GM19468 (cell line): ENCODE results near the gene RPL11.
A peak's percentile ranks its signal among the peaks of the same experiment; 100 is the strongest.
"Not testable (repeated sequence)": the region's sequence is repeated elsewhere in the genome, so short reads cannot be mapped to it uniquely, and the experiment has no call there.

Experiments
- ATAC-seq: cut with Tn5 transposase; IDR thresholded peaks from one replicate; pipeline ENCODE4 v1.9.1; 2021; ENCODE audit warnings: mild to moderate bottlenecking, moderate library complexity, moderate number of reproducible peaks; ENCODE audit not compliant: unreplicated experiment; ENCODE audit errors: extremely low read depth

Gene RPL11

GRCh38 chr1:23682946-23683345, 8.7 kb upstream of the RPL11 start:
- no peak for ATAC-seq

- no peak for ATAC-seq
Observed at GRCh38 chr1:23684415-23684814, 7.2 kb upstream of the RPL11 start.

GRCh38 chr1:23685197-23685596, 6.4 kb upstream of the RPL11 start:
- not testable (repeated sequence) for ATAC-seq

GRCh38 chr1:23687680-23688079, 3.9 kb upstream of the RPL11 start:
- ATAC-seq, result not testable (repeated sequence)

GRCh38 chr1:23688281-23688680, 3.3 kb upstream of the RPL11 start:
- ATAC-seq, result not testable (repeated sequence)

GRCh38 chr1:23692308-23692871, 784 bp downstream of the RPL11 start:
- ATAC-seq, result no peak

- ATAC-seq, result no peak
Observed at GRCh38 chr1:23693599-23693998, 2.0 kb downstream of the RPL11 start.

- ATAC-seq, result no peak
Observed at GRCh38 chr1:23694371-23694770, 2.8 kb downstream of the RPL11 start.

- no peak for ATAC-seq
Observed at GRCh38 chr1:23695667-23696066, 4.1 kb downstream of the RPL11 start.

GRCh38 chr1:23696335-23696989, 4.9 kb downstream of the RPL11 start:
- ATAC-seq, result no peak

- no peak for ATAC-seq
Observed at GRCh38 chr1:23698466-23698865, 6.9 kb downstream of the RPL11 start.

GRCh38 chr1:23699280-23700179, 7.9 kb downstream of the RPL11 start:
- no peak for ATAC-seq

GRCh38 chr1:23701310-23701709, 9.7 kb downstream of the RPL11 start:
- no peak for ATAC-seq

GRCh38 chr1:23701996-23702395, 10.4 kb downstream of the RPL11 start:
- ATAC-seq, result no peak

GRCh38 chr1:23704834-23705495, 13.4 kb downstream of the RPL11 start:
- ATAC-seq, result no peak

GRCh38 chr1:23709229-23709628, 17.6 kb downstream of the RPL11 start:
- ATAC-seq, result no peak

GRCh38 chr1:23718482-23718881, 26.9 kb downstream of the RPL11 start:
- no peak for ATAC-seq

GRCh38 chr1:23719162-23719820, 27.7 kb downstream of the RPL11 start:
- ATAC-seq, result no peak

GRCh38 chr1:23720256-23720995, 28.8 kb downstream of the RPL11 start:
- peak; percentile 23 for ATAC-seq
